Stomach (tissue), 4 donors: ENCODE measurements around the gene WNK2.
"Not testable (repeated sequence)": the region's sequence is repeated elsewhere in the genome, so short reads cannot be mapped to it uniquely, and the experiment has no call there.

ENCODE experiments used
- EP300 ChIP-seq: sonication (generic); formaldehyde crosslinking; IDR thresholded peaks from one replicate; pipeline ENCODE4 v1.6.1; 2017; ENCODE audit warnings: antibody characterized with exemption
- POLR2A ChIP-seq, 4 donors: fragments of 450-650 bp; IDR thresholded peaks; one replicate each; pipeline ENCODE4 v1.6.1; 2016; ENCODE audit warnings: antibody characterized with exemption in 4 of 4, control low read depth in 2 of 4, mild to moderate bottlenecking in 1 of 4, moderate library complexity in 1 of 4
- POLR2AphosphoS5 ChIP-seq, 3 donors: sonication (generic); formaldehyde crosslinking; IDR thresholded peaks; one replicate each; pipeline ENCODE4 v1.6.1; 2016; ENCODE audit warnings: antibody characterized with exemption in 3 of 3
- TF ChIP-seq, protein P1 (sequence below), 7 experiments: fragments of 450-650 bp in 4 of 7; fragments of 200-600 bp in 3 of 7; sonication (generic) in 3 of 7; IDR thresholded peaks; one replicate each; pipeline ENCODE4 v1.5.1; 2016 to 2019; ENCODE audit warnings: antibody characterized with exemption in 7 of 7, control low read depth in 2 of 7, mild to moderate bottlenecking in 1 of 7

DNA sequence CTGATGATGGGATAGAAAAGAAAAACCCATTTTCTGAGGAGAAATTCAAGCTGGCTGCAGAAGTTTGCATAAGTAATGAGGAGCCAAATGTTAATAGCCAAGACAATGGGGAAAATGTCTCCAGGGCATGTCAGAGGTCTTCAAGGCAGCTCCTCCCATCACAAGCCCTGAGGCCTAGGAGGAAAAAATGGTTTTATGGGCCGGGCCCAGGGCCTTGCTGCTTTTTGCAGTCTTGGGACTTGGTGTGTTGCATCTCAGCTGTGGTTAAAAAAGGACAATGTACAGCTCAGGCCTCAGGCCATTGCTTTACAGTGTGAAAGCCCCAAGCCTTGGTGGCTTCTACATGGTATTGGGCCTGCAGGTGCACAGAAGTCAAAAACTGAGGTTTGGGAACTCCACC, 154.3 kb downstream of the WNK2 start:
- TF ChIP-seq, protein P1, sequence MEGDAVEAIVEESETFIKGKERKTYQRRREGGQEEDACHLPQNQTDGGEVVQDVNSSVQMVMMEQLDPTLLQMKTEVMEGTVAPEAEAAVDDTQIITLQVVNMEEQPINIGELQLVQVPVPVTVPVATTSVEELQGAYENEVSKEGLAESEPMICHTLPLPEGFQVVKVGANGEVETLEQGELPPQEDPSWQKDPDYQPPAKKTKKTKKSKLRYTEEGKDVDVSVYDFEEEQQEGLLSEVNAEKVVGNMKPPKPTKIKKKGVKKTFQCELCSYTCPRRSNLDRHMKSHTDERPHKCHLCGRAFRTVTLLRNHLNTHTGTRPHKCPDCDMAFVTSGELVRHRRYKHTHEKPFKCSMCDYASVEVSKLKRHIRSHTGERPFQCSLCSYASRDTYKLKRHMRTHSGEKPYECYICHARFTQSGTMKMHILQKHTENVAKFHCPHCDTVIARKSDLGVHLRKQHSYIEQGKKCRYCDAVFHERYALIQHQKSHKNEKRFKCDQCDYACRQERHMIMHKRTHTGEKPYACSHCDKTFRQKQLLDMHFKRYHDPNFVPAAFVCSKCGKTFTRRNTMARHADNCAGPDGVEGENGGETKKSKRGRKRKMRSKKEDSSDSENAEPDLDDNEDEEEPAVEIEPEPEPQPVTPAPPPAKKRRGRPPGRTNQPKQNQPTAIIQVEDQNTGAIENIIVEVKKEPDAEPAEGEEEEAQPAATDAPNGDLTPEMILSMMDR (IDR thresholded peaks at IDR 0.05), result not testable (repeated sequence)
- TF ChIP-seq POLR2A (IDR thresholded peaks at IDR 0.05); EP300; POLR2AphosphoS5 (IDR thresholded peaks at IDR 0.05): not testable (repeated sequence)
